Loucy (cell line): Measurements from ENCODE around the gene MATN4.

ENCODE experiments used
- H2AFZ ChIP-seq: fragments of 200-600 bp; sonication (generic); 2 replicates; pipeline ENCODE4 v1.6.0; 2016; ENCODE audit warnings: antibody characterized with exemption, mild to moderate bottlenecking, low read length, moderate library complexity
- H3F3A ChIP-seq: fragments of 200-600 bp; 2 replicates; pipeline ENCODE4 v1.6.0; 2016; ENCODE audit warnings: antibody characterized with exemption, low read depth, mild to moderate bottlenecking
- H3K27me3 ChIP-seq: fragments of 200-600 bp; sonication (generic); 2 replicates; pipeline ENCODE4 v1.6.1; 2014; ENCODE audit warnings: low read length, mild to moderate bottlenecking; ENCODE audit not compliant: insufficient read depth, poor library complexity, severe bottlenecking
- H3K36me3 ChIP-seq: fragments of 200-600 bp; sonication (generic); 2 replicates; pipeline ENCODE4 v1.6.1; 2016; ENCODE audit warnings: low read length; ENCODE audit not compliant: insufficient read depth
- H3K4me1 ChIP-seq: fragments of 200-600 bp; sonication (generic); 2 replicates; pipeline ENCODE4 v1.5.1; 2014; ENCODE audit warnings: low read length, mild to moderate bottlenecking; ENCODE audit not compliant: insufficient read depth, poor library complexity, severe bottlenecking
- H3K4me2 ChIP-seq: fragments of 200-600 bp; sonication (generic); 2 replicates; pipeline ENCODE4 v1.6.0; 2014; ENCODE audit warnings: antibody characterized with exemption, low read length, low read depth, mild to moderate bottlenecking; ENCODE audit not compliant: poor library complexity, severe bottlenecking
- H3K4me3 ChIP-seq: fragments of 200-600 bp; sonication (generic); 2 replicates; pipeline ENCODE4 v1.5.1; 2014; ENCODE audit warnings: low read length, mild to moderate bottlenecking, mixed read lengths; ENCODE audit not compliant: poor library complexity, severe bottlenecking
- H3K79me2 ChIP-seq: fragments of 200-600 bp; sonication (generic); 2 replicates; pipeline ENCODE4 v1.6.1; 2014; ENCODE audit warnings: low read length; ENCODE audit not compliant: insufficient read depth
- H3K9ac ChIP-seq: fragments of 200-600 bp; sonication (generic); 2 replicates; pipeline ENCODE4 v1.6.0; 2014; ENCODE audit warnings: mild to moderate bottlenecking, low read depth, low read length, moderate library complexity; ENCODE audit not compliant: poor library complexity, severe bottlenecking
- H3K9me2 ChIP-seq: fragments of 200-600 bp; sonication (generic); replicated peaks from 2 replicates; pipeline ENCODE4 v1.6.1; 2016; ENCODE audit warnings: low read depth, low read length, mixed read lengths
- H3K9me3 ChIP-seq: fragments of 200-600 bp; sonication (generic); 2 replicates; pipeline ENCODE4 v1.6.1; 2014; ENCODE audit warnings: mild to moderate bottlenecking, antibody characterized with exemption, low read length, low read depth; ENCODE audit not compliant: insufficient read depth
- H4K20me1 ChIP-seq: fragments of 200-600 bp; sonication (generic); 2 replicates; pipeline ENCODE4 v1.6.0; 2014; ENCODE audit warnings: antibody characterized with exemption, low read length, mild to moderate bottlenecking; ENCODE audit not compliant: insufficient read depth, poor library complexity, severe bottlenecking
- CTCF ChIP-seq: fragments of 200-600 bp; sonication (generic); conservative IDR thresholded peaks from 2 replicates; pipeline ENCODE4 v1.5.1; 2014; ENCODE audit warnings: mild to moderate bottlenecking, antibody characterized with exemption, low read length
- EZH2phosphoT487 ChIP-seq: fragments of 200-600 bp; IDR thresholded peaks from 2 replicates; pipeline ENCODE4 v1.6.1; 2018; ENCODE audit warnings: antibody characterized with exemption, mild to moderate bottlenecking, moderate library complexity, borderline replicate concordance

Gene MATN4

GRCh38 chr20:45316150-45317080 is 8.3 kb upstream of the MATN4 start:
- Histone ChIP-seq H3K9ac (no peak overlapping the region), H3K36me3 (no peaks in the 10 kb centered on the region), H3F3A (peaks cover 4% of the 10 kb centered on the region; the same call in 1 of the 2 replicates), H3K27me3 (no peaks in the 10 kb centered on the region), H3K4me3 (no peak overlapping the region), H3K4me1 (peaks cover 28% of the 10 kb centered on the region), H3K79me2 (no peaks in the 10 kb centered on the region), H3K9me3 (no peaks in the 10 kb centered on the region), H3K9me2 (no peaks in the 10 kb centered on the region), H2AFZ (no peak overlapping the region), H3K4me2 (no peak overlapping the region), H4K20me1 (no peaks in the 10 kb centered on the region)
- TF ChIP-seq EZH2phosphoT487 (no peak), CTCF (no peak)

- H2AFZ ChIP-seq = no peak overlapping the region
- no peak overlapping the region for H3K9ac ChIP-seq
- H3K9me2 ChIP-seq = no peaks in the 10 kb centered on the region
- H3K4me1 ChIP-seq = peaks cover 21% of the 10 kb centered on the region
- TF ChIP-seq CTCF (no peak), EZH2phosphoT487 (no peak)
- no peaks in the 10 kb centered on the region for H3K9me3 ChIP-seq
- no peak overlapping the region for H3K4me2 ChIP-seq
- H4K20me1 ChIP-seq = no peaks in the 10 kb centered on the region
- no peaks in the 10 kb centered on the region for H3K36me3 ChIP-seq
- no peak overlapping the region for H3K4me3 ChIP-seq
- H3K79me2 ChIP-seq = no peaks in the 10 kb centered on the region
- H3F3A ChIP-seq = 0 out of 2 replicates have a peak, but pooled peaks cover under 1% of the 10 kb centered on the region
- H3K27me3 ChIP-seq = no peaks in the 10 kb centered on the region
These were observed 7.6 kb upstream of the MATN4 start for GRCh38 chr20:45315672-45316071.

- H3F3A ChIP-seq = no peaks in the 10 kb centered on the region
- no peak overlapping the region for H3K4me2 ChIP-seq
- TF ChIP-seq EZH2phosphoT487 = no peak
- TF ChIP-seq CTCF = no peak
- no peaks in the 10 kb centered on the region for H3K9me2 ChIP-seq
- H3K4me1 ChIP-seq = peaks cover 10% of the 10 kb centered on the region
- H3K9me3 ChIP-seq = no peaks in the 10 kb centered on the region
- no peak overlapping the region for H3K4me3 ChIP-seq
- H3K27me3 ChIP-seq = no peaks in the 10 kb centered on the region
- no peak overlapping the region for H3K9ac ChIP-seq
- H2AFZ ChIP-seq = no peak overlapping the region
- H3K79me2 ChIP-seq = no peaks in the 10 kb centered on the region
- H4K20me1 ChIP-seq = no peaks in the 10 kb centered on the region
- no peaks in the 10 kb centered on the region for H3K36me3 ChIP-seq
These were observed 5.8 kb upstream of the MATN4 start for GRCh38 chr20:45313943-45314342.
